Activated CD8-positive, alpha-beta T cell treated with anti-CD3 and anti-CD28 coated beads, Interleukin-2, amount 10 ng/mL, durations not matched to agents 7 days and 5 days (primary cell): ENCODE results near the gene BEAN1. TPM values are rescaled to one million over a fixed set of nuclear protein-coding genes. Genes with fewer than 3 reads are reported as not detected.

ENCODE experiments used
- ATAC-seq: fragments of 150-1000 bp; cut with Tn5 transposase; one replicate; pipeline ENCODE4 v1.10.0; 2021; ENCODE audit warnings: moderate library complexity
- CTCF ChIA-PET: fragments of 350-600 bp; sonication (Branson Sonifier 250); formaldehyde crosslinking; loops from one replicate; lab custom pipeline; 2021; ENCODE audit warnings: antibody characterized with exemption; lab: Charles Lee
- POLR2A ChIA-PET: fragments of 350-600 bp; sonication (Branson Sonifier 250); formaldehyde crosslinking; loops from one replicate; lab custom pipeline; 2021; ENCODE audit warnings: antibody characterized with exemption; lab: Charles Lee
- DNase-seq: peaks from one replicate; pipeline ENCODE4 v3.0.0-alpha.2; 2020
- H3K27ac Mint-ChIP-seq: one replicate; pipeline ENCODE4 v1.8.0; 2021; ENCODE audit warnings: mild to moderate bottlenecking, mixed read lengths
- H3K27me3 Mint-ChIP-seq: one replicate; pipeline ENCODE4 v1.8.0; 2021; ENCODE audit warnings: low read depth, mixed read lengths
- H3K36me3 Mint-ChIP-seq: one replicate; pipeline ENCODE4 v1.8.0; 2021; ENCODE audit warnings: low read depth, mixed read lengths
- H3K4me1 Mint-ChIP-seq: one replicate; pipeline ENCODE4 v1.8.0; 2021; ENCODE audit warnings: low read depth, mixed read lengths
- H3K4me3 Mint-ChIP-seq: one replicate; pipeline ENCODE4 v1.8.0; 2021; ENCODE audit warnings: mild to moderate bottlenecking, mixed read lengths
- H3K9me3 Mint-ChIP-seq: one replicate; pipeline ENCODE4 v1.8.0; 2022; ENCODE audit warnings: mixed read lengths; ENCODE audit not compliant: insufficient read depth
- total RNA-seq, 2 experiments: library from RNA; stranded (reverse); gene quantifications; one replicate each; pipeline ENCODE4 v1.2.3, GENCODE V29; 2021

Gene BEAN1
- total RNA-seq, 2 experiments from 2014 or later: not detected

- DNase-seq (no peak), ATAC-seq (no peak)
- H3K4me1 Mint-ChIP-seq: no peaks in the 10 kb centered on the region
- H3K36me3 Mint-ChIP-seq: no peaks in the 10 kb centered on the region
- no peak overlapping the region for H3K4me3 Mint-ChIP-seq
- ChIA-PET POLR2A (no interaction called here), CTCF (interaction anchor here (1.5 to 2.6 kb wide), 3 partner anchors 14 to 125 kb away, joined by 4 to 8 read pairs (median 7); no protein-coding TSS in a partner anchor)
- H3K27me3 Mint-ChIP-seq: peaks cover 15% of the 10 kb centered on the region
- H3K27ac Mint-ChIP-seq: no peak overlapping the region
- H3K9me3 Mint-ChIP-seq: no peaks in the 10 kb centered on the region
Measured at GRCh38 chr16:66468321-66468965, 41.3 kb downstream of the BEAN1 start.

GRCh38 chr16:66469291-66469946 lies 42.3 kb downstream of the BEAN1 start:
- DNase-seq (no peak), ATAC-seq (no peak)
- no peak overlapping the region for H3K27ac Mint-ChIP-seq
- H3K9me3 Mint-ChIP-seq: no peaks in the 10 kb centered on the region
- H3K27me3 Mint-ChIP-seq: peaks cover 10% of the 10 kb centered on the region
- ChIA-PET POLR2A (no interaction called here), CTCF (interaction anchor here (1.7 to 2.6 kb wide), 2 partner anchors 63 to 126 kb away, joined by 7 to 8 read pairs; no protein-coding TSS in a partner anchor)
- no peaks in the 10 kb centered on the region for H3K36me3 Mint-ChIP-seq
- no peak overlapping the region for H3K4me3 Mint-ChIP-seq
- peaks cover 8% of the 10 kb centered on the region for H3K4me1 Mint-ChIP-seq

- ChIA-PET CTCF (interaction anchor here (2.6 kb wide), 1 partner anchor 63 kb away, joined by 8 read pairs; no protein-coding TSS in a partner anchor), POLR2A (no interaction called here)
- ATAC-seq (no peak), DNase-seq (no peak)
- Mint-ChIP-seq H3K4me3 (no peak overlapping the region), H3K27me3 (peaks cover 7% of the 10 kb centered on the region), H3K27ac (no peak overlapping the region), H3K36me3 (no peaks in the 10 kb centered on the region), H3K4me1 (peaks cover 14% of the 10 kb centered on the region), H3K9me3 (no peaks in the 10 kb centered on the region)
Measured at GRCh38 chr16:66469947-66470546, 43.0 kb downstream of the BEAN1 start.

GRCh38 chr16:66470556-66470955 lies 43.5 kb downstream of the BEAN1 start:
- ChIA-PET POLR2A (no interaction called here), CTCF (interaction anchor here (2.6 kb wide), 1 partner anchor 64 kb away, joined by 8 read pairs; no protein-coding TSS in a partner anchor)
- no peak for ATAC-seq
- no peaks in the 10 kb centered on the region for H3K9me3 Mint-ChIP-seq
- peaks cover 19% of the 10 kb centered on the region for H3K4me1 Mint-ChIP-seq
- H3K36me3 Mint-ChIP-seq: no peaks in the 10 kb centered on the region
- H3K27ac Mint-ChIP-seq: no peak overlapping the region
- peaks cover 4% of the 10 kb centered on the region for H3K27me3 Mint-ChIP-seq
- no peak for DNase-seq
- H3K4me3 Mint-ChIP-seq: no peak overlapping the region

GRCh38 chr16:66471264-66471663 lies 44.2 kb downstream of the BEAN1 start:
- ATAC-seq (no peak), DNase-seq (no peak)
- Mint-ChIP-seq H3K27ac (no peak overlapping the region), H3K4me1 (peaks cover 22% of the 10 kb centered on the region), H3K9me3 (no peaks in the 10 kb centered on the region), H3K4me3 (no peak overlapping the region), H3K36me3 (no peaks in the 10 kb centered on the region), H3K27me3 (peaks cover under 1% of the 10 kb centered on the region)
- ChIA-PET CTCF (interaction anchor here (0.7 to 1.1 kb wide), 2 partner anchors 12 to 129 kb away, joined by 3 read pairs; no protein-coding TSS in a partner anchor), POLR2A (no interaction called here)

- no peaks in the 10 kb centered on the region for H3K27me3 Mint-ChIP-seq
- H3K4me1 Mint-ChIP-seq: peaks cover 26% of the 10 kb centered on the region
- ChIA-PET CTCF (interaction anchor here (0.7 to 1.1 kb wide), 3 partner anchors 11 to 129 kb away, joined by 3 read pairs; no protein-coding TSS in a partner anchor), POLR2A (no interaction called here)
- no peak overlapping the region for H3K27ac Mint-ChIP-seq
- H3K4me3 Mint-ChIP-seq: no peak overlapping the region
- ATAC-seq: no peak
- no peak for DNase-seq
- no peaks in the 10 kb centered on the region for H3K9me3 Mint-ChIP-seq
- no peaks in the 10 kb centered on the region for H3K36me3 Mint-ChIP-seq
Measured at GRCh38 chr16:66471716-66472393, 44.8 kb downstream of the BEAN1 start.

- DNase-seq (no peak), ATAC-seq (no peak)
- POLR2A ChIA-PET: no interaction called here
- H3K27me3 Mint-ChIP-seq: no peaks in the 10 kb centered on the region
- H3K4me1 Mint-ChIP-seq: peaks cover 35% of the 10 kb centered on the region
- no peak overlapping the region for H3K4me3 Mint-ChIP-seq
- no peaks in the 10 kb centered on the region for H3K9me3 Mint-ChIP-seq
- CTCF ChIA-PET: interaction anchor here (1.9 kb wide), 1 partner anchor 117 kb away, joined by 7 read pairs; no protein-coding TSS in a partner anchor
- H3K27ac Mint-ChIP-seq: no peak overlapping the region
- no peaks in the 10 kb centered on the region for H3K36me3 Mint-ChIP-seq
Measured at GRCh38 chr16:66473051-66473571, 46.0 kb downstream of the BEAN1 start.

- ATAC-seq (no peak), DNase-seq (no peak)
- Mint-ChIP-seq H3K4me1 (peaks cover 39% of the 10 kb centered on the region), H3K36me3 (no peaks in the 10 kb centered on the region), H3K9me3 (no peaks in the 10 kb centered on the region), H3K4me3 (no peak overlapping the region), H3K27ac (peak overlapping the region; percentile 77), H3K27me3 (no peaks in the 10 kb centered on the region)
- CTCF ChIA-PET: interaction anchor here (1.0 to 12.2 kb wide), 5 partner anchors 38 to 130 kb away, joined by 3 to 195 read pairs (median 4); no protein-coding TSS in a partner anchor
- POLR2A ChIA-PET: no interaction called here
Measured at GRCh38 chr16:66473654-66474519, 46.8 kb downstream of the BEAN1 start.

GRCh38 chr16:66474750-66475199 lies 47.7 kb downstream of the BEAN1 start:
- CTCF ChIA-PET: interaction anchor here (0.8 to 12.2 kb wide), 6 partner anchors 37 to 129 kb away, joined by 3 to 195 read pairs (median 4); partner anchors contain the start of gene CKLF

GRCh38 chr16:66475232-66475631 lies 48.1 kb downstream of the BEAN1 start:
- DNase-seq (no peak), ATAC-seq (no peak)
- Mint-ChIP-seq H3K4me1 (peaks cover 48% of the 10 kb centered on the region), H3K27me3 (no peaks in the 10 kb centered on the region), H3K9me3 (no peaks in the 10 kb centered on the region), H3K4me3 (no peak overlapping the region), H3K27ac (peak overlapping the region; percentile 70), H3K36me3 (no peaks in the 10 kb centered on the region)
- CTCF ChIA-PET: interaction anchor here (0.8 to 12.2 kb wide), 6 partner anchors 37 to 129 kb away, joined by 3 to 195 read pairs (median 4); partner anchors contain the start of gene CKLF
- POLR2A ChIA-PET: interaction anchor here (0.8 kb wide), 1 partner anchor 69 kb away, joined by 4 read pairs; no protein-coding TSS in a partner anchor

More at GRCh38 chr16:66474750-66475199, 47.7 kb downstream of the BEAN1 start:
- Mint-ChIP-seq H3K9me3 (no peaks in the 10 kb centered on the region), H3K4me3 (no peak overlapping the region), H3K4me1 (peaks cover 46% of the 10 kb centered on the region), H3K27ac (peak overlapping the region; percentile 70), H3K36me3 (no peaks in the 10 kb centered on the region), H3K27me3 (no peaks in the 10 kb centered on the region)
- ATAC-seq: peak; percentile 94
- peak; percentile 88 for DNase-seq
- POLR2A ChIA-PET: interaction anchor here (0.8 kb wide), 1 partner anchor 68 kb away, joined by 4 read pairs; no protein-coding TSS in a partner anchor
